Transverse colon (tissue), 4 donors: ENCODE results near the gene ARL15. TPM values are rescaled to one million over a fixed set of nuclear protein-coding genes. Genes with fewer than 3 reads are reported as not detected.
A peak's percentile ranks its signal among the peaks of the same experiment; 100 is the strongest.

Experiments used
- DNase-seq: peaks from one replicate; pipeline ENCODE4 v3.0.0-alpha.2; 2019
- H3K27ac ChIP-seq, 4 donors: fragments of 200-600 bp; sonication (generic); 2 replicates each; pipeline ENCODE4 v1.5.1; 2016 to 2018; ENCODE audit warnings: inconsistent platforms in 4 of 4
- H3K27me3 ChIP-seq: fragments of 200-600 bp; sonication (generic); 2 replicates; pipeline ENCODE4 v1.5.1; 2017; ENCODE audit warnings: inconsistent platforms
- H3K36me3 ChIP-seq, 4 donors: fragments of 200-600 bp; sonication (generic); 2 replicates each; pipeline ENCODE4 v1.5.1; 2017 to 2019; ENCODE audit warnings: inconsistent platforms in 4 of 4
- H3K4me1 ChIP-seq, 4 donors: fragments of 200-600 bp; sonication (generic); 2 replicates each; pipeline ENCODE4 v1.5.1; 2017 to 2020; ENCODE audit warnings: inconsistent platforms in 4 of 4
- H3K4me3 ChIP-seq, 4 donors: fragments of 200-600 bp; sonication (generic); 1 replicate in 1 of 4; 2 replicates in 3 of 4; pipeline versions ENCODE4 v1.5.1 to v1.6.1; 2017 to 2019; ENCODE audit warnings: inconsistent platforms in 4 of 4
- H3K9me3 ChIP-seq, 2 donors: fragments of 200-600 bp; sonication (generic); 2 replicates each; pipeline ENCODE4 v1.5.1; 2017 to 2019; ENCODE audit warnings: inconsistent platforms in 2 of 2
- EP300 ChIP-seq: sonication (generic); formaldehyde crosslinking; IDR thresholded peaks from one replicate; pipeline ENCODE4 v1.6.1; 2017; ENCODE audit warnings: antibody characterized with exemption, low read depth
- POLR2A ChIP-seq: fragments of 450-650 bp; IDR thresholded peaks from one replicate; pipeline ENCODE4 v1.6.1; 2016; ENCODE audit warnings: antibody characterized with exemption, mild to moderate bottlenecking, moderate library complexity
- POLR2AphosphoS5 ChIP-seq, 3 donors: sonication (generic); formaldehyde crosslinking; IDR thresholded peaks; one replicate each; pipeline ENCODE4 v1.6.1; 2016; ENCODE audit warnings: antibody characterized with exemption in 3 of 3
- WGBS, 2 donors: methylation state at CpG; one replicate each; pipeline ENCODE4 v1.1.5; 2018; ENCODE audit warnings: low coverage in 1 of 2; 5-methylcytosine and 5-hydroxymethylcytosine counted together
- in situ Hi-C, 4 donors: fragments of 200-750 bp; cut with MboI; loops; one replicate each; pipeline versions ENCODE4 v1.15.0 to v1.15.1; 2017; ENCODE audit warnings: low sequenced_read_pairs in 3 of 4, low pct_ligation_motif_present in 1 of 4, low pct_unique_long_range_greater_than_20kb in 1 of 4
- intact Hi-C: fragments of 100-400 bp; cut with DNase I; formaldehyde crosslinking; loops from one replicate; pipeline ENCODE4 v1.15.1; 2023; ENCODE audit warnings: low total_unique reads
- total RNA-seq, 4 donors: library from RNA; depleted of rRNA; stranded (reverse); fragments of >200 nt; gene quantifications; one replicate each; pipeline ENCODE4 v1.1.0, GENCODE V29; 2016
- TF ChIP-seq, protein P1 (sequence below), 5 experiments: fragments of 200-600 bp in 3 of 5; fragments of 450-650 bp in 2 of 5; sonication (generic) in 3 of 5; IDR thresholded peaks; 1 replicate in 2 of 5; 2 replicates in 3 of 5; pipeline ENCODE4 v1.5.1; 2016 to 2017; ENCODE audit warnings: antibody characterized with exemption in 5 of 5, inconsistent platforms in 3 of 5, mild to moderate bottlenecking in 2 of 5, moderate library complexity in 1 of 5

The ARL15 gene
- total RNA-seq, 4 donors from 2014 or later, result 9.0 to 57.1 (median 27.7) TPM

DNA sequence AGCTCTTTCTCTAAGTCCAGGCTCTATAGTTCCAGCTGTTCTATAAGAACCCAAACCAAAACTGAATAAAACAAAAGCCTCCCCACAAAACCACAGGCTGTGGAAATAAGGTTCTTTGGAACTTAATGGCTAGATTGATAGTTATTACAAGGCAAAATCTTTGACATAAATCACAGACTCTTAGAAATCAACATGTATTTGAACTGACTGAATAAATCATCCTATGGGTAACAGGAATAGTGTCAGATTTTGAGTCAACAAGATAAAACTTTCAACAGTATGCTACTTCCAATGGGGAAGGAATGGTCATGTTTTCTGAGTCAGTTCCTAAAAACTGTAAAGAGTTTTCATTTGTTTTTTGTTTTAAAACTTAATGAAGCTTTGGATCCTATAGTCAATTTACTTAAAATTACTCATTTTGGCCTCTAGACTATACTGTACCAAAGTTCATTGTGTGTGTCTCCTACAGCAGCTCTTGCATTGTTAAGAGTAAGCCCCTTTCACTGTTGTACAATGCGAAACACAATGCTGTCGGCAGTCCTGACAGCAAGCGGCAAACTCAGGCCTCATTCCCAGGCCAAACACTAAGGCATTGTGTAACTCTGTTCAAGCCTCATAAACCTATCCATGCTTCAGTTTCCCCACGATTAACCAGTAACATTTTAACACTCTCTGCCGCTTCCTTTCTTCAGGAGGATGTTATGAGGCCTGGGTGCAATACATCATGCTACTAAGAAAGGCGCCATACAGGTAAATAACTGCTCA, 134.1 kb downstream of the ARL15 start:
- in situ Hi-C loops, result no loop called here
- no peak for TF ChIP-seq POLR2AphosphoS5 (IDR thresholded peaks at IDR 0.05)
- TF ChIP-seq, protein P1, sequence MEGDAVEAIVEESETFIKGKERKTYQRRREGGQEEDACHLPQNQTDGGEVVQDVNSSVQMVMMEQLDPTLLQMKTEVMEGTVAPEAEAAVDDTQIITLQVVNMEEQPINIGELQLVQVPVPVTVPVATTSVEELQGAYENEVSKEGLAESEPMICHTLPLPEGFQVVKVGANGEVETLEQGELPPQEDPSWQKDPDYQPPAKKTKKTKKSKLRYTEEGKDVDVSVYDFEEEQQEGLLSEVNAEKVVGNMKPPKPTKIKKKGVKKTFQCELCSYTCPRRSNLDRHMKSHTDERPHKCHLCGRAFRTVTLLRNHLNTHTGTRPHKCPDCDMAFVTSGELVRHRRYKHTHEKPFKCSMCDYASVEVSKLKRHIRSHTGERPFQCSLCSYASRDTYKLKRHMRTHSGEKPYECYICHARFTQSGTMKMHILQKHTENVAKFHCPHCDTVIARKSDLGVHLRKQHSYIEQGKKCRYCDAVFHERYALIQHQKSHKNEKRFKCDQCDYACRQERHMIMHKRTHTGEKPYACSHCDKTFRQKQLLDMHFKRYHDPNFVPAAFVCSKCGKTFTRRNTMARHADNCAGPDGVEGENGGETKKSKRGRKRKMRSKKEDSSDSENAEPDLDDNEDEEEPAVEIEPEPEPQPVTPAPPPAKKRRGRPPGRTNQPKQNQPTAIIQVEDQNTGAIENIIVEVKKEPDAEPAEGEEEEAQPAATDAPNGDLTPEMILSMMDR (IDR thresholded peaks at IDR 0.05), result no peak
- TF ChIP-seq POLR2A, result no peak
- H3K4me1 ChIP-seq, result peaks cover 0 to 33% (median 20%) of the 10 kb centered on the region in 4 donors

GRCh38 chr5:54173251-54173650, 137.1 kb downstream of the ARL15 start:
- no peak for DNase-seq
- in situ Hi-C loops, result no loop called here
- Histone ChIP-seq H3K9me3 (no peaks in the 10 kb centered on the region), H3K27ac (no peak overlapping the region), H3K4me3 (no peak overlapping the region), H3K36me3 (no peaks in the 10 kb centered on the region), H3K27me3 (no peaks in the 10 kb centered on the region), H3K4me1 (peaks cover 0 to 15% (median 13%) of the 10 kb centered on the region in 4 donors)
- intact Hi-C loops, result no loop called here
- 80 to 89% methylated on average over 2 of the region's 2 CpGs for WGBS, 2 donors
- no peak for TF ChIP-seq POLR2AphosphoS5 (IDR thresholded peaks at IDR 0.05)
- no peak for TF ChIP-seq EP300
- TF ChIP-seq, protein P1 (IDR thresholded peaks at IDR 0.05), result no peak
- no peak for TF ChIP-seq POLR2A

More for the DNA sequence above, 134.1 kb downstream of the ARL15 start:
- H3K27me3 ChIP-seq, result no peaks in the 10 kb centered on the region
- H3K9me3 ChIP-seq, result no peaks in the 10 kb centered on the region
- intact Hi-C loops, result no loop called here
- H3K4me3 ChIP-seq, result no peak overlapping the region
- WGBS, 2 donors, result 90 to 91% methylated on average over 6 of the region's 6 CpGs
- H3K27ac ChIP-seq, result no peak overlapping the region
- no peak for DNase-seq
- no peaks in the 10 kb centered on the region for H3K36me3 ChIP-seq

DNA sequence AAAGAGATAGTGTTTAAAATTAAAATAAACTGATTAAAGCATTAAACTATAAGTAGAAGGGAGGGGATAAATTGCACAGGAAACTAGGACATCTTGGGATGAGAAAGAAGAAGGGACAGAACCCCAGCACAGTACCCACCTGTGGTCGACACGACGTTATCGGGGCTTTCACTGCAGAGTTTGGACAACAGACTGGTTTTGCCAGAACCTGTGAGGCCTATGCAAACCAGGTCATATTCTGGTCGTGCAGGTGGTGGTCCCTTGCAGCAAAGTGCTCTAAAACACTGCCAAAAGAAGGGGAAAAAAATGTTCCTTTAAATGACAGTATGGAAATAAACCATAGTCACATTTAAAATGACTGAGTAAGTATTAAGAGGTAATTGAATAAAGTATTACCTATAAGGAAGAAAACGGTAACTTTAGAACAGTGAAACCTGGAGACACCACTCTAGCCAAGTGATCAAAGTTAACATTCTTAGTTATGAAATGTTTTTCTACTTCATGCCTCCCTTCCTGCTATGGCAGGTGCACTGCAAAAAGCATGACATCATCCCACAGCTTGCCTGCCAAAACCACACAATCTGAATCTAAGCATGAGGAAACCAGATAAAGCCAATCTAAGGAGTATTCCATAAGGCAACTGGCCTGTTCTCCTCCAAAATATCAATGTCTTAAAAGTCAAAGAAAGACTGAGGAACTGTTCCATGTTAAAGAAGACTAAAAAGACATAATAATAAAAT, 138.6 kb downstream of the ARL15 start:
- intact Hi-C loops (no loop called here), in situ Hi-C loops (no loop called here)
- 73 to 89% methylated on average over 6 of the region's 6 CpGs for WGBS, 2 donors
- H3K4me1 ChIP-seq, result peaks cover 0 to under 1% (median 0%) of the 10 kb centered on the region in 4 donors
- H3K27me3 ChIP-seq, result no peaks in the 10 kb centered on the region
- H3K9me3 ChIP-seq, result no peaks in the 10 kb centered on the region
- H3K27ac ChIP-seq, result no peak overlapping the region
- H3K4me3 ChIP-seq, result no peak overlapping the region
- peak; percentile 17 for DNase-seq
- no peaks in the 10 kb centered on the region for H3K36me3 ChIP-seq
- no peak for TF ChIP-seq POLR2A
- TF ChIP-seq EP300, result no peak
- TF ChIP-seq POLR2AphosphoS5 (IDR thresholded peaks at IDR 0.05), result no peak
- TF ChIP-seq, protein P1 (IDR thresholded peaks at IDR 0.05), result no peak

DNA sequence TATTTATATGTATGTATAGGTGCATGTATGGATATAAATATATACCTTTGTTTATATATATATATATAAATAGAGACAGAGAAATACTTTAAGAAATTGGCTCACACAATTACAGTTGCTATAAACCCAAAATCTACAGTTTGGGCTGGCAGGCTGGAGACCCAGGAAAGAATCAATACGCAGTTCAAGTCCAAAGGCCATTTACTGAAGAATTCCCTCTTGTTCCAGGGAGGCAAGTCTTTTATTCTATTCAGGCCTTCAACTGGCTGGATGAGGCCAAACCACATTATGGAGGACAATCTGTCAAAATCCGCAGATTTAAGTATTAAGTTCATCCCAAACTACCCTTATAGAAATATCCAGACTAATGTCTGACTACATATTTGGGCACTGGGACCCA, 144.7 kb downstream of the ARL15 start:
- WGBS, 2 donors, result 69 to 74% methylated on average over 2 of the region's 2 CpGs
- no peak overlapping the region for H3K4me3 ChIP-seq
- H3K9me3 ChIP-seq, result no peaks in the 10 kb centered on the region
- TF ChIP-seq POLR2A (no peak), POLR2AphosphoS5 (IDR thresholded peaks at IDR 0.05) (no peak), EP300 (no peak)
- TF ChIP-seq, protein P1 (IDR thresholded peaks at IDR 0.05), result no peak
- in situ Hi-C loops (no loop called here), intact Hi-C loops (no loop called here)
- H3K27me3 ChIP-seq, result no peaks in the 10 kb centered on the region
- peaks cover 0 to 4% (median 0%) of the 10 kb centered on the region in 4 donors for H3K36me3 ChIP-seq
- DNase-seq, result no peak
- no peaks in the 10 kb centered on the region for H3K4me1 ChIP-seq
- H3K27ac ChIP-seq, result no peak overlapping the region
